Measurements from ENCODE around the gene SMURF1. TPM values are rescaled to one million over a fixed set of nuclear protein-coding genes. Genes with fewer than 3 reads are reported as not detected.

Gene SMURF1
- total and polyA plus RNA-seq, 2 experiments from 2014 or later, result 6.8 to 19.1 TPM

GRCh38 chr7:99122762-99123161 is 21.1 kb downstream of the SMURF1 start:
- in situ Hi-C loops (cut with MboI), result no loop called here
- no peak for DNase-seq
- no peak overlapping the region for H3K9ac ChIP-seq
- H3K36me3 ChIP-seq (ENCODE audit: low read depth), result no peaks in the 10 kb centered on the region
- H3K9me3 ChIP-seq (ENCODE audit: low read depth), result no peaks in the 10 kb centered on the region
- WGBS, 2 experiments (ENCODE audit: low coverage in 1 of 2, low lambda C conversion rate in 2 of 2, missing lambda C conversion rate in 2 of 2), result 95 to 98% methylated on average over 6 of the region's 6 CpGs
- peaks cover 88% of the 10 kb centered on the region for H3K79me2 ChIP-seq (ENCODE audit: insufficient read depth)
- H3K4me3 ChIP-seq, result no peak overlapping the region
- no peak for TF ChIP-seq EZH2phosphoT487 (IDR thresholded peaks at IDR 0.05; ENCODE audit: insufficient read depth, low read depth)
- TF ChIP-seq EZH2 (IDR thresholded peaks at IDR 0.05; ENCODE audit: insufficient read depth, poor library complexity, severe bottlenecking), result no peak
- H3K9me2 ChIP-seq (ENCODE audit: insufficient read depth), result no peaks in the 10 kb centered on the region
- peak overlapping the region; percentile 48 for H3K27ac ChIP-seq
- H3K27me3 ChIP-seq (replicated peaks; ENCODE audit: insufficient read depth), result no peaks in the 10 kb centered on the region
- H4K20me1 ChIP-seq (ENCODE audit: insufficient read depth), result no peaks in the 10 kb centered on the region
- no peak overlapping the region for H2AFZ ChIP-seq
- no peak overlapping the region for H3K4me2 ChIP-seq (ENCODE audit: unreplicated experiment)
- peaks cover 79% of the 10 kb centered on the region for H3F3A ChIP-seq (ENCODE audit: insufficient read depth)
- peaks cover 68% of the 10 kb centered on the region for H3K4me1 ChIP-seq (ENCODE audit: insufficient read depth)

GRCh38 chr7:99121496-99122021 is 22.3 kb downstream of the SMURF1 start:
- H3K27me3 ChIP-seq (replicated peaks; ENCODE audit: insufficient read depth), result no peaks in the 10 kb centered on the region
- peak overlapping the region; percentile 91 for H3K4me2 ChIP-seq (ENCODE audit: unreplicated experiment)
- in situ Hi-C loops (cut with MboI), result no loop called here
- no peaks in the 10 kb centered on the region for H3K36me3 ChIP-seq (ENCODE audit: low read depth)
- peaks cover 76% of the 10 kb centered on the region for H3F3A ChIP-seq (ENCODE audit: insufficient read depth)
- peak overlapping the region; percentile 67 for H3K4me3 ChIP-seq
- H3K4me1 ChIP-seq (ENCODE audit: insufficient read depth), result peaks cover 57% of the 10 kb centered on the region
- H3K9me3 ChIP-seq (ENCODE audit: low read depth), result no peaks in the 10 kb centered on the region
- TF ChIP-seq EZH2 (IDR thresholded peaks at IDR 0.05; ENCODE audit: insufficient read depth, poor library complexity, severe bottlenecking), result no peak
- no peak for TF ChIP-seq EZH2phosphoT487 (IDR thresholded peaks at IDR 0.05; ENCODE audit: insufficient read depth, low read depth)
- H4K20me1 ChIP-seq (ENCODE audit: insufficient read depth), result 0 out of 2 replicates have a peak, but pooled peaks cover 3% of the 10 kb centered on the region
- no peaks in the 10 kb centered on the region for H3K9me2 ChIP-seq (ENCODE audit: insufficient read depth)
- WGBS, 2 experiments (ENCODE audit: low coverage in 1 of 2, low lambda C conversion rate in 2 of 2, missing lambda C conversion rate in 2 of 2), result 10 to 13% methylated on average over 13 of the region's 13 CpGs
- DNase-seq, result peak; percentile 84
- H3K79me2 ChIP-seq (ENCODE audit: insufficient read depth), result peaks cover 88% of the 10 kb centered on the region
- H3K27ac ChIP-seq, result peak overlapping the region; percentile 84
- peak overlapping the region; percentile 71 for H3K9ac ChIP-seq
- peak overlapping the region; percentile 42 for H2AFZ ChIP-seq

- no peak for TF ChIP-seq EZH2phosphoT487 (IDR thresholded peaks at IDR 0.05; ENCODE audit: insufficient read depth, low read depth)
- H3K4me2 ChIP-seq (ENCODE audit: unreplicated experiment), result peak overlapping the region; percentile 91
- H3F3A ChIP-seq (ENCODE audit: insufficient read depth), result peaks cover 76% of the 10 kb centered on the region
- peak overlapping the region; percentile 84 for H3K27ac ChIP-seq
- H3K4me1 ChIP-seq (ENCODE audit: insufficient read depth), result peaks cover 51% of the 10 kb centered on the region
- DNase-seq, result peak; percentile 62
- in situ Hi-C loops (cut with MboI), result no loop called here
- 0% methylated on average over 2 of the region's 2 CpGs for WGBS, 2 experiments (ENCODE audit: low coverage in 1 of 2, low lambda C conversion rate in 2 of 2, missing lambda C conversion rate in 2 of 2)
- H3K4me3 ChIP-seq, result peak overlapping the region; percentile 67
- H3K27me3 ChIP-seq (replicated peaks; ENCODE audit: insufficient read depth), result no peaks in the 10 kb centered on the region
- peak overlapping the region; percentile 71 for H3K9ac ChIP-seq
- H4K20me1 ChIP-seq (ENCODE audit: insufficient read depth), result 0 out of 2 replicates have a peak, but pooled peaks cover 5% of the 10 kb centered on the region
- no peaks in the 10 kb centered on the region for H3K36me3 ChIP-seq (ENCODE audit: low read depth)
- H3K9me3 ChIP-seq (ENCODE audit: low read depth), result no peaks in the 10 kb centered on the region
- H2AFZ ChIP-seq, result peak overlapping the region; percentile 42; the same call in 1 of the 2 replicates
- H3K9me2 ChIP-seq (ENCODE audit: insufficient read depth), result no peaks in the 10 kb centered on the region
- H3K79me2 ChIP-seq (ENCODE audit: insufficient read depth), result peaks cover 88% of the 10 kb centered on the region
Observed at GRCh38 chr7:99120916-99121315, 23.0 kb downstream of the SMURF1 start.

GRCh38 chr7:99120501-99120900 is 23.4 kb downstream of the SMURF1 start:
- Histone ChIP-seq H2AFZ (no peak overlapping the region), H3K4me3 (peak overlapping the region; percentile 67), H3K9ac (peak overlapping the region; percentile 71), H3K36me3 (ENCODE audit: low read depth) (no peaks in the 10 kb centered on the region), H3K9me3 (ENCODE audit: low read depth) (no peaks in the 10 kb centered on the region), H3F3A (ENCODE audit: insufficient read depth) (peaks cover 72% of the 10 kb centered on the region), H4K20me1 (ENCODE audit: insufficient read depth) (0 out of 2 replicates have a peak, but pooled peaks cover 5% of the 10 kb centered on the region), H3K27me3 (replicated peaks; ENCODE audit: insufficient read depth) (no peaks in the 10 kb centered on the region), H3K79me2 (ENCODE audit: insufficient read depth) (peaks cover 88% of the 10 kb centered on the region), H3K4me1 (ENCODE audit: insufficient read depth) (peaks cover 49% of the 10 kb centered on the region), H3K4me2 (ENCODE audit: unreplicated experiment) (peak overlapping the region; percentile 91), H3K9me2 (ENCODE audit: insufficient read depth) (no peaks in the 10 kb centered on the region), H3K27ac (peak overlapping the region; percentile 84)
- in situ Hi-C loops (cut with MboI), result no loop called here
- WGBS, 2 experiments (ENCODE audit: low coverage in 1 of 2, low lambda C conversion rate in 2 of 2, missing lambda C conversion rate in 2 of 2), result 4 to 11% methylated on average over 2 of the region's 2 CpGs
- DNase-seq, result peak; percentile 73
- no peak for TF ChIP-seq EZH2phosphoT487 (IDR thresholded peaks at IDR 0.05; ENCODE audit: insufficient read depth, low read depth)
- TF ChIP-seq EZH2 (IDR thresholded peaks at IDR 0.05; ENCODE audit: insufficient read depth, poor library complexity, severe bottlenecking), result no peak

All from GM23248 (cell line).